NCI-H1092 (cell line): ENCODE data around the gene ZNF683.
"Not testable (repeated sequence)": the region's sequence is repeated elsewhere in the genome, so short reads cannot be mapped to it uniquely, and the experiment has no call there.

ENCODE experiments used
- DNase-seq: peaks from one replicate; lab custom pipeline; 2025; lab: John Stamatoyannopoulos, UW

ZNF683 gene

DNA sequence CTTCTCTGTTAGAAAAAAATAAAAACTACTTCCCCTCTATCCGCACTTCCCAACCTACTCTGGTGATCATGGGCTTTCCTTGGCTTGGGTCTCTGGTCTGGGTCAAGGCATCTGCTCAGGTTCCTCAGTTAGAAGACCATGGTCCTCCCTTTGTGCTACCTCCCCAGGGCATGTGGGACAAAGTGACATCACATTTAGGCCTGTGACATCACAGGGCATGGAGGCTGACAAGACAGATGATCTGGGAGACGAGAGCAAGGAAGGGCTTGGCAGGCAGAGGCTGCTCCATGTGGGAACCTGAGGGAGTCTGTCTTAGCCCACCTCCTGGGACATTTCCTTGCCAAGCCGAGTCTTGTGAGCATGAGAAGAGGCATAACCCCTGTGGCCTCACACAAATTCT lies at the start of gene ZNF683:
Gene ZNF683, minus strand, starts transcription at position 140 of the 400 bp plus-strand sequence. CDS start 4,179 bp downstream, outside the sequence.
- DNase-seq, result not testable (repeated sequence)

DNA sequence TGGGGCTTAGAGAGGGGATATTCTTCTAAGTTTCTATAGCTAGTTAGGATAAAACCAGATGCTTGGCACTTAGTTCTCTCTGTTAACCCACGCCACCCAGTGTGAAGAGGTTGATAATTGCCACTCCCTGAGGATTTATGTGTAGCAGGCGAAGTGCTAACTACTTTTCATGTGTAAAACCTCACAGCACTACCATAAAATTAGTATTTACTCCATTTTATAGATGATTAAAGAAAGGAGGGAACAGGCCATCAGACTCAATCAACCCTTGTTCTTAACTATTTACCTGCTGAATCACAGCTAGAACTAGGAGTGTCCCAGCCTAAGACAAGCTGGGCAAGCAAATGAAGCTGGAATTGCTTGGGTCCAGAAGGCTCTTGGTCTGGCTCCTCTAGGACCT lies 46.9 kb upstream of the ZNF683 start:
- no peak for DNase-seq

DNA sequence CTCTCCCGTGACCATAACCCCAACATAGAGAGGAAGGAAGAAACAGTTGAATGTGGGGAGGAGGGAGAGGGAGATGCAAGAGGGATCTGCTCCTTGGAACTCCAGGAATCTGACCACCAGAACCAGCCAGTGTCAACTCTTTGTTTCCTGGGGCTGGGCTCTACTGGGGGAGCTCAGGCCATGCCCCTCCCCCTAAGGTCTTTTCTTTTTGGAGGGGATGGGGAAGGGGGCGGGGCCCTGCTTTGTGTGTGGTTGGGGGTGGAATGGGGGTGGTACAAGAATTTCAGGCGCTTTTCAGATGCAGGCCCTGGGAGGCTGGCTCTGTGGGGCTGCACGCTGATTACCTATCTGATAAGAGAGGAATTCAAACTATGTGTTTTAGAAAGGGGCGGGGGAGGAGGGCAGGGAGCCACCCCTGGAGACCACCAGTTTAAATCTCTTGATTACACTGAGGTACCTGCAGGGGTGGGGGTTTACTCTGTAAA lies 46.4 kb upstream of the ZNF683 start:
- DNase-seq, result no peak

DNA sequence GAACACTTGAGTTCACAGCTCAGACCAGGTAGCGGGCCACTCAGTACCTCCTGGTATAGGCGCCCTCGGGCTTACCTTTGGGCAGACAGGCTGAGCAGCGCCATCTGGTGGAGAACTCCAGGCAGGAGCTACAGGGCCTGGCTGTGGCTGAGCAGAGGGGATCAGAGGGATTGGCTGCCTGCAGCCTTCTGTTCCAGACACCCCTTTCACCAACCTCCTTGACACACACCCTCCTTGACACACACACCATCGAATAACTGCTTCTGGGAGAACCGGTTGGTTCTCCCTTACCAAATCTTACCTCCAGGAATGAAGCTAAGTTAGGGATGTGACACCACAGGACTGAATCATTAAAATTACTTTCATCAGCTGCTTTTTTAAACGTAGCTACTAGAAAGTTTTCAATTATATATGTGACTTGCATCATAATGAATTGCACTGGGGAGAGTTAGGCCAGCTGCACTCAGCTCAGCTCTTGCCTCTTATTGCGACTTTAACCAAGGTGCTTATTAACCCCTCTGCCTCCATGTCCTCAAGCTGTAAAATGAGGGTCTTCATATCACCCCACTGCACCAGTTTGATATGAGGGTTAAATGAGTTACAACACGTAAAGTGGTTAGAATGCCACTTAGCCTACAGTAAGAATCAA lies 44.7 kb upstream of the ZNF683 start:
- DNase-seq, result peak; percentile 74

DNA sequence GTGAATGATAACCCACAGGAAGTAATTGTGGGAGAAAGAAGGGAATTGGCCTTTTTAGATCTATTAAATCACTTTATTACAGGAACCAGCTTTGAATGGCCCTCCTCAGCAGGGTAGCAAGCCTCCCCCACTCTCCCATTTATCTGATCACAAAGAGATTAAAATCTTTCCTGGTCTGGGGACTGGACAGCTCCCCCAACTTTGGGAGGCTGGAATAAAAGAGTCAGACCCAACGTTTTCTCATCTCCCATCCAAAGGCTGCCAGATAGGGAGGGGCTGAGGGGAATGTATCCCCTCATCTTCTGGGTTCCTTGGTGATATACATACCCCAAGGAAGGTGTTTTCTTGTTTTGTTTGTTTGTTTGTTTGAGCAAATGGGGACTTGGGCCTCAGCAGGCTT lies 40.5 kb upstream of the ZNF683 start:
- DNase-seq, result no peak

DNA sequence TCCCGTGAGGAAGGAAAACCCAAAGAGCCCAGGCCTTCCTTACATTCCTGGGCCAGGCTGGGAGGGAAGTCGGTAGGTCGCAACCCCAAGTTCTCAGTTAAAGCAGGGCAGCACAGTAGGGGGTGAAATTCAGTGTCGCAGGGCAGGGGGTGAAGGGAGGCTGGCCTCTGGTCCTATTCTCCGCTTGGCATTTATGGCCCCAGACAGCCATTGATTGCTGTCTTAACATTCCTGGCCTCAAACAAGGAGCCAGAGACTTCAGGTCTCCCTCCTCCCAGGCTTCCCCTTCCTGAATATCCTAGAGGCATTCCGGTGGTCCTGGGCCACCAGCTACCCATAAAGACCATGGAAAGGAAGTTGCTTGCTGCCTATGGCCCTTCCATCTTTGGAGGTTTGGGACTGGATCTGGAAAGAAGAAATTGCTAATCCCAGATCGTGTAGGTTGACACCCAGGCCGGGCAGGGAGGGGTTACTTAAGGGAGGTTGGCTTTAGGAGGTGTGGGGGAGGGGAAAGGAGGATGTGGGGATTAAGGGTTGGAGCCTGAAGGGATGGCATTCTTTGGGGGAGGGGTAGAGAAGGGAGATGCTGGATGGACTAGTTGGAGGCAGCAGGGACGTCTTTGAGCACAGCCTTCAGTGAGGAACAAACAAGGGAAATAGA lies 39.8 kb upstream of the ZNF683 start:
- DNase-seq, result no peak

DNA sequence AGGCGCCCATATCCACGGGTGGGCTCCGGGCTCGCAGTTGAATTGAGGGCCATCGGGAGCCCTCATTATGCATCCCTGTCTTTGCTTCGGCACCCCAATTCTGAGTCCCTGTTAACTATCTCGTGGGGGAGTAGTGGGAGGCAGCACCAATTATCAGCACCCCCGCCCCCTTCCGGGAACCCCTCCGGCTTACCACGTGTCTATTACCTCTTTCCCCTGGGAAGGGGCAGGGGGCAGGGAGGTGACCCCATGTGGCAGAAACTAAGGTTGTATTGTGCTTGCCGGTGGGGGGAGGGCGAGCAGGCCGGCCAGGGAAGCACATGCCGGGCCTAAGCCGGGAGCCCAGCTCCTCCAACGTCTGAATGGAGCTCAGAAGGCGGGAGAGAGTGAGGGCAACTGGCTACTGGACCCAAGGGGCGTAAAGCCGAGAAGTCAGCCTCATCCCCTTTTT lies 39.1 kb upstream of the ZNF683 start:
- no peak for DNase-seq

DNA sequence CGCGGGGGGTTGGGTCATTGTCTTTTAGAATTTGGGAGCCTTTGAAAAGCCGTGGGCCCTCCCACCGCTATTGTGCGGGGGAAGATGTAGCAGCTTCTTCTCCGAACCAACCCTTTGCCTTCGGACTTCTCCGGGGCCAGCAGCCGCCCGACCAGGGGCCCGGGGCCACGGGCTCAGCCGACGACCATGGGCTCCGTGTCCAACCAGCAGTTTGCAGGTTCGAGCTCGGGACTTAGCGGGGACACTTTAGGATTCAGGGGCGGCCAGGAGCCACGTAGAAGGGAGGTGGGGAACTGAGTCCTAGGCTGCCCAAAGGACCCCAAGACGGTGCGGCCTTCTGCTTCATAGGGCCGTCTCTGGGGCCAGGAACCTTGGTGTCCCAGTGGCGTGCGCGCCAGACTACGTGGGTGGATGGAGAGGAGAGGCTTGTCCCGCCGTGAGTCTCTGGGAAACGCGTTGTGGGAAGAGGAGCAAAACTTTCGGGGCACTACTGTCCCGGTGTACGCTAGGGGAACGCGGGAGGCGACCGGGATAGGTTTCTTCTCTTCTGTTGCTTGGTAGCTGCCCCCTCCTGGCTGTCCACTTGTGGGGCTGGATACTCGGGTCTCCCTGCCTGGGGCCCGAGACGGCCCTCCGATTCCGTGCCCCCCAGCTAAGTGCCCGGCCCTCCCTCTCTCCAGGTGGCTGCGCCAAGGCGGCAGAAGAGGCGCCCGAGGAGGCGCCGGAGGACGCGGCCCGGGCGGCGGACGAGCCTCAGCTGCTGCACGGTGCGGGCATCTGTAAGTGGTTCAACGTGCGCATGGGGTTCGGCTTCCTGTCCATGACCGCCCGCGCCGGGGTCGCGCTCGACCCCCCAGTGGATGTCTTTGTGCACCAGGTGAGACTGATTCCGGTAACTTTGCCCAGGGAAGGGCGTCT lies 38.4 kb upstream of the ZNF683 start, which contains the start of gene LIN28A:
Gene LIN28A, plus strand, starts transcription at position 112 of the 918 bp plus-strand sequence. Its CDS starts 75 bp downstream, at position 187.
- no peak for DNase-seq

DNA sequence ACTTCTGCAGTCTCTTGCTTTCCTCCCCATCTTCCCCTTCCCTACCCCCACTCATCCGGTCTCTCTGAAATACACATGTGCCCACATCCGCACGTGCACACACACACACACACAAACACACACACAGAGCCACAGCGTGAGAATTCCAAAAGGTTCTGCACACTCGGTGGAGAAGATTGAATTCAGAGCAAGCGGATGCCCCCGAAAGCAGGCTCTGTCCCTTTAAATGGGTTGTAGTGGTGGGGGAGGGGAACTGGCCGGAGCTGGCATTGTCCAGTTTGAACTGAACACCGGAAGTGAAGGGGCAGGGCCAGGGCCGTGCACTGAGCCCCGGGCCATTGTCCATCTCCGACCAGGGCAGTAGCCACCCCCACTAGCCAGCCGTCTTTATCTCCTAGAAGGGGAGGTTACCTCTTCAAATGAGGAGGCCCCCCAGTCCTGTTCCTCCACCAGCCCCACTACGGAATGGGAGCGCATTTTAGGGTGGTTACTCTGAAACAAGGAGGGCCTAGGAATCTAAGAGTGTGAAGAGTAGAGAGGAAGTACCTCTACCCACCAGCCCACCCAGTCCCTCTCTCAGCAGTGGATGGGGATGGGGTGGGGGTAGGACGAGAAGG lies 36.7 kb upstream of the ZNF683 start:
- DNase-seq, result no peak

DNA sequence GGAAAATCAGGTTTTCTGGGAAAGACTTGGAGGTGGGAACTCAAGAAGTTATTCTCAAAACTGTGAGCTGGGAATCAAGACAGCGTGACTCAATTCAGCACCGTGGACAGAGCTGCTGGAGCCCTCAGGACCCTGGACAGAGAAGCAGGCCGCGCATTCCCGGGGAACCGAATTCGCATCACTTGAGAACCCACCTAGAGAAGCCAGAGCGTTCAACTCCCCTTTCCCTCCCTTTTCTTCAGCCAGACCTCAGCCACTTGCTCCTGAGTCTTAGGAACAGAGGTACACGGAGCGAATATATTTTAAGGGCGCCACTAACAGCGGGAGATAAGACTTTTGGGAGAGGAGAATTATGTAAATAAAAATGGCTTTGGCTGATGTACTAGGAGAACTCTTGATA lies 36.1 kb upstream of the ZNF683 start:
- DNase-seq, result no peak

DNA sequence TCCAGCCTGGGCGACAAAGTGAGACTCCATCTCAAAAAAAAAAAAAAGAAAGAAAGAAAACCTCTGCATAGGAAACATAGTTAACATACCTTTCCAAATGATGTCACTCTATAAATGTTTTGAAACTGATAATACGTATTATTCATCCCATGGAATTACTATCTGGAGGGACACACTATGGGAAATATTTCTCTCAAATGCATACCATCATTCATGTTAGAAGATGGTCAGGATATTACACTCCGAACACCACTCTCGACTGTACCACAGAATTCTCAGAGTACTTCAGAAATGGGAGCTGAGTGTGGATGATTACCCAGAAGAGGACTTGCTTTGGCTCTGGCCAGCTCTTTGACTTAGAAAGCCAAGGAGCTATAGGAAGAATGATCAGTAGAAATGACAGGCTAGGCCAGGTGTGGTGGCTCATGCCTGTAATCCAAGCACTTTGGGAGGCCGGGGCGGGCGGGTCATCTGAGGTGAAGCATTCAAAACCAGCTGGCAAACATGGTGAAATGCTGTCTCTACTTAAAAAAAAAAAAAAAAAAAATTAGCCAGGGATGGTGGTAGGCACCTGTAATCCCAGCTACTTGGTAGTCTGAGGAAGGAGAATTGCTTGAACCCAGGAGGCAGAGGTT lies 32.8 kb upstream of the ZNF683 start:
- DNase-seq, result no peak

DNA sequence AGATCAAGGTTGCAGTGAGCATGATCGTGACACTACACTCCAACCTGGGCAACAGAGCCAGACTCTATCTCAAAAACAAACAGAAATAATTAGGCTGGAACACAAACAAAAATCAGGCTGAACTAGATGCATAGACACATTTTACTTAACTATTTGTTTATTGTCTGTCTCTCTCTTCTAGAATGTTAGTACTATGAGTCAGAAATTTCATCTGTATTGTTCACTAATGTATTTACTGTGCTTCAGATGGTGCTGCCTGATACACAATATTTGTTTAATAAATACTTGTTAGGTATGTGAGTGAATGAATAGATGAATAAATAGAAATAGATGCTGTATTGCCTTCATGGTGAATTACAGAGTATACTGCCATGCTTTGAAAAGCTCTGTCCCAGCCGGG lies 32.1 kb upstream of the ZNF683 start:
- DNase-seq, result no peak

DNA sequence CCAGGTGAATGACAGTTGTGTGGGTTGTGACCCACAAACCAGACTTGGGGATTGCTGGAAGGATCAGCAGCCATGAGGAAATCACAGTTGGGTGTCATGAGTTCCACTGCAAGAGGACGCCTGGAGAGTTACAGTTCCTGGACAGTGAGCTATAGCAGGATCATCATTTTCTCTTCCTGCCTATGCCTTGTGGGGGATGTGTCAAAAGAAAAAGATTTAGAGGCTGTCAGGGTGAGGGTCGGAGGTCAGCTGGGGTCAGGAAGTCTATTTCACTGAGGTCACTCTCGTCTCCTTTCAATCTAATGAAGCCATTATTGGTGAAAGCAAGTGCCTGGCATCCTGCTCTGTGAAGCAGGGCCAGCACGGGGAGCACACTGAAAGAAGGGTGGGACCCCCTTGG lies 31.1 kb upstream of the ZNF683 start:
- no peak for DNase-seq

DNA sequence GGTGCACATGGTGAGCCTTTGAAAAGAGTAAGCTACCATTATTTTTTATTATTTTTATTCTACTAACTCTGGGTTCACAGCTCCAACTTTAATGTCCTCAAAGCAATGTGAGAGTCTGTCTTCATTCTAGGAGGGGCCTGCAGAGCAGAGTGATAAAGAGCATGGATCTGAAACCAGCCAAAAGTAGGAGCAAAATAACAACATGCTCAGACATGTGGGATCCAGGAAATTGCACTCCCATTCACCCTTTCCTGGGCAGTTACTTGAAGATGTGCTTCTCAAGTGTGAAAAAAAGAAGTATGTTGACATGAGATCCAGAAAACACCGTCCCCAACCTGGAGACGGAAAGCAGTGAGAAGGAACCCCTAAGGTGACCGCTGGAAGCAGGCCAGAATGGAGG lies 29.3 kb upstream of the ZNF683 start:
- DNase-seq, result no peak

DNA sequence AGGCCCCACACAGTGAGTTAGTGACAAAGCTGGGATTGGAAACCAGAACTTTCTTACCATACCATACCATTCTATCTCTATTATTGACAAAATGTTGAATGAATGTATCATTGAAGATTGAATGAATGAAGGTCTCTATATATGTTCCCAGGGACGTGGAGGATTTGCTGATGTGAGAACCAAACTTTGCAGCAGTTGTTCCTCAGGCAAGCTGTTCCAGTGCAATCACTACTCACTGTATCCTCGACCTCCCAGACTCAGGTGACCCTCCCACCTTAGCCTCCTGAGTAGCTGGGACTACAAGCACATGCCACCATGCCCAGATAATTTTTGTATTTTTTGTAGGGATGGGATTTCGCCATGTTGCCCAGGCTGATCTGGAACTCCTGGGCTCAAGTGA lies 26.5 kb upstream of the ZNF683 start:
- no peak for DNase-seq

DNA sequence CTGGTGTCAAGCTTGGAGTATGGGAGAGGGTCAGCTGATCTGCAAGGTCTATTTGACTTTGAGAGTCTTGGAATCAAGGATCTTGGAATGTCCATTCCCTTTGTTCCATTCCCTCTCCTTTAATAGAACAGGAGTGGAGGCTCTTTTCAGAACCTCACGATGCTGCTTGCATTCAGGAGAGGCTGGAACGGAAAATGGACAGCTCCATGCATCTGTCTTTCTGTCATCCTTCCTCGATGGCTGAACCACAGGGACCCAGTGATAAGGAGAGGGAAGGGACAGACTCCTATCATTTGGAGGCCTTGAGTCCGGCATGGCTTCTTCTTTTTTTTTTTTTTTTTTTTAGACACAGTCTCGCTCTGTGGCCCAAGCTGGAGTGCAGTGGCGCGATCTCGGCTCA lies 23.2 kb upstream of the ZNF683 start:
- no peak for DNase-seq

DNA sequence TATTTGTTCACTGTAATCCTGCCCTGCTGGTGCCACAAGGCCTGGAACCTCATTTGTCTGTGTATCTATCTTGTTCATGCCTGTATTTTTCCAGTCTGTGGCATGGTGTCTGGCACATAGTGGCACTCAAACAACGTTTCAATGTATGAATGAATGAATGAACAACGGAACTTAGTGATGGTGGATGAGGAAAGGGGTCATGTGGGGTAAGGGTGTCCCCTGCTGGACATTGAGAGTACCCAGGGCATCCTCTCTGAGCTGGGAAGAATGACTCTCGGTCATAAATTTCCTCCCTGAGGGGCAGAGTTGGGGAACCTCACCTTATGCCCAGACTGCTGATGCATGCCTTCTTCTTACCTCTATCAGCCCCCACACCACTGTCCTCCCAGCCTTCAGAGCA lies 18.9 kb upstream of the ZNF683 start:
- peak; percentile 5 for DNase-seq

DNA sequence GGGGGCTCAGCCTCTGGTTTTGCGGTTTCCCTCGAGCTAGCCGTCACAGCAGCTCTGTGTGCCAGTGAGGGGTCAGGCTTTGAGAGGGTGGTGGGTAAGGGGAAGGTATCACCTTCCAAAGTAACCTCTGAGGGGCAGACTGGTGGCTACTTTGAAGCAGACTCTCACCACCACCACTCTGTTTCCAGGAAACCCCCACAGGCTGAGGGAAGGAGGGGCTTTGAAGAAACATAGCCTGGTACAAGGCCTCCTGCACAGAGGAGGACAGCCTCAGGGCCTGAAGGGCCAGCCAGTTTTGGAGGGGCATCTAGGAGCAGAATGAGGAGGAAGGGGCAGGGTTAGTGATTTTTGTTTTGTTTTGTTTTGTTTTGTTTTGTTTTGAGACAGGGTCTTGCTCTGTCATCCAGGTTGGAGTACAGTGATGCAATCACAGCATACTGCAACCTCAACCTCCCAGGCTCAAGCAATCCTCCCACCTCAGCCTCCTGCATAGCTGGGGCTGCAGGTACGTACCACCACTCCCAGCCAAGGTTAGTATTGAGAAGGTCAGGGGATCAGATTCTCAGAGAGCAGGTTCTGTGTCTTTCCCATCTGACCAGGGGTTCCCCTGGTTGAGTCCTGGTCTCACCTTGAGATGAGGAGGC lies 17.2 kb upstream of the ZNF683 start:
- no peak for DNase-seq

DNA sequence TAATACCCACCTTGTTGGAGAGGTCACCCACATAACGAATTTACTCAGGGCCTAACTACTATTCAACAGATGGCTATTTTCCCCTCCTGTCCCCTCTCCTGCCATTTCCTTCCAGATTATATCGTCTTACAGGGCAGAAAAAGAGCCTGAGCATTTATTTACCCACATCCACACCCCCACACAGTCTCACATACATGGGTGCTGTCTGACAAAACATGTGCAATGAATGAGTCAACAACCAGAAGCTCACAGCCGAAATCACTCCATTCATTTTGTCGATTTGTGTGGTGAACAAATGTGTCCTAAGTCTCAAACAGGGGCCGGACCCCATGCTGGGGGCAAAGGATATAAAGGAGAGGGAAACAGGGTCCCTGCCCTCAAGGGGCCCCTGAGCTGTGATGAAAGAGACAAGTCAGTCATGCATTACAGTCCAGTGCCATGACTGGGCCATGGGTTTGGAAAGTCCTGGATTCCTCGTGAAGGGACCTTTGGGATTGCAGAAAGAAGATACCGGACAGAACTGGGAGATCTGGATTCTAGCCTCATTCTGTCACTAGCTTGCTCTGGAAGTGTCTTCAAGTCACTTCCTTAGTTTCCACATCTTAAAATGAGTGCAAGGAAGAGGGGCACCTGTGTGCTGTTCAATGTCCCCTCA lies 16.4 kb upstream of the ZNF683 start:
- no peak for DNase-seq

DNA sequence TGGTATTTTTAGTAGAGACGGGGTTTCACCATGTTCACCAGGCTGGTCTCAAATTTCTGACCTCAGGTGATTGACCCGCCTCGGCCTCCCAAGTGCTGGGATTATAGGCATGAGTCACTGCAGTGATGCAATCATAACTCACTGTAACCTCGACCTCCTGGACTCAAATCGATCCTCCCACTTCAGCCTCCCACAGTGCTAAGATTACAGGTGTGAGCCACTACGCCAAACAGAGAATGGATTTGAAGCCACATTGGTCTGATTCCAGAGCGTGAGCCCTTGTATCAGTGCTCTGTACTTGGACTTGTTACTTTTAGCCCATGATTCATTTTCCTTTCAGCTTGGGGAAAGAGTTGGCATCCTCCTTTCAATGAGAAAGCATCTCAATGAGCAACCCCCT lies 14.9 kb upstream of the ZNF683 start:
- DNase-seq, result no peak

DNA sequence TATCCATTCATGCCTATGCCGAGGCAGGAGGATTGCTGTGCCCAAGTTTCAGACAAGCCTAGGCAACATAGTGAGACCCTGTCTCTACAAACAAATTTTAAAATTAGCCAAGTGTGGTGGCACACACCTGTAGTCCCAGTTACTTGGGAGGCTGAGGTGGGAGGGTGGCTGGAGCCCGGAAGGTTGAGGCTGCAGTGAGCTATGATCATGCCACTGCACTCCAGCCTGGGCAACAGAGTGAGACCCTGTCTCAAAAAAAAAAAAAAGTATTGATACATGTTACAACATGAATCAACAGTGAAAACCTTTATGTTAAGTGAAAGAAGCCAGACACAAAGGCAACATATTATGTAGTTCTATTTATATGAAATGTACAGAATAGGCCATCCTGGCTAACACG lies 12.5 kb upstream of the ZNF683 start:
- not testable (repeated sequence) for DNase-seq
